ENCODE measurements around the gene ANXA10. TPM values are rescaled to one million over a fixed set of nuclear protein-coding genes. Genes with fewer than 3 reads are reported as not detected.
"Not testable (repeated sequence)": the region's sequence is repeated elsewhere in the genome, so short reads cannot be mapped to it uniquely, and the experiment has no call there.

The ANXA10 gene
- total RNA-seq, 2 donors from 2014 or later = not detected

GRCh38 chr4:168134651-168135050 lies 42.3 kb downstream of the ANXA10 start:
- Histone ChIP-seq H3K9me3 (no peaks in the 10 kb centered on the region), H3K27me3 (replicated peaks; ENCODE audit: insufficient read depth) (no peaks in the 10 kb centered on the region), H3K4me3 (no peak overlapping the region), H3K27ac (no peak overlapping the region), H3K4me1 (replicated peaks) (no peaks in the 10 kb centered on the region), H3K36me3 (no peaks in the 10 kb centered on the region)
- TF ChIP-seq POLR2A (IDR thresholded peaks at IDR 0.05) (no peak), CTCF (IDR thresholded peaks at IDR 0.05) (no peak), POLR2AphosphoS5 (IDR thresholded peaks at IDR 0.05) (no peak)
- intact Hi-C loops (cut with DNase I) = no loop called here
- DNase-seq (ENCODE audit: low spot score) = no peak

DNA sequence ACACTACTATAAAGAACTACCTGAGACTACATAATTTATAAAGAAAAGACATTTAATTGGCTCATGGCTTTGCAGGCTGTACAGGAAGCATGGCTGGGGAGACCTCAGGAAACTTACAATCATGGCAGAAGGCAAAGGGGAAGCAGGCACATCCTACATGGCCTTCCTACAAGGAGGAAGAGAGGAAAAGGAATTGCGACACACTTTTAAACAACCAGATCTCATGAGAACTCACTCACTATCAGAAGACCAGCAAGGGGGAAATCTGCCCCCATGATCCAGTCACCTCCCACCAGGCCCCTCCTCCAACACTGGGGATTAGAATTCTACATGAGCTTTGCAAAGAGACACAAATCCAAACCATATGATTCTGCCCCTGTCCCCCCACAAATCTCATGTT lies 43.5 kb downstream of the ANXA10 start:
- intact Hi-C loops (cut with DNase I); H3K27ac ChIP-seq; H3K4me3 ChIP-seq; H3K36me3 ChIP-seq; H3K27me3 ChIP-seq (replicated peaks; ENCODE audit: insufficient read depth); H3K4me1 ChIP-seq (replicated peaks); DNase-seq (ENCODE audit: low spot score); H3K9me3 ChIP-seq: not testable (repeated sequence)
- whole genome bisulfite sequencing = 95% methylated on average over 1 of the region's 1 CpG

DNA sequence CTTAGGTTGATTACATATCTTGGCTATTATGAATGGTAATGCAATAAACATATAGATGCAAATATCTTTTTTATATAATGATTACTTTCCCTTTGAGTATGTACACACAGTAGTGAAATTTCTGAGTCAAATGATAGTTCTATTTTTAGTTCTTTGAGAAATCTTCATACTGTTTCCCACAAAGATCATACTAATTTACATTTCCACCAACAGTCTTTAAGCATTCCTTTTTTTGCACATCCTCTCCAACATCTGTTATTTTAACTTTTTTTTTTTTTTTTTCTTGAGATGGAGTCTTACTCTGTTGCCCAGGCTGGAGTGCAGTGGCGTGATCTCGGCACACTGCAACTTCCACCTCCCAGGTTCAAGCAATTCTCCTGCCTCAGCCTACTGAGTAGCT lies 45.4 kb downstream of the ANXA10 start:
- H3K27me3 ChIP-seq (replicated peaks; ENCODE audit: insufficient read depth); H3K36me3 ChIP-seq; intact Hi-C loops (cut with DNase I); H3K4me3 ChIP-seq; DNase-seq (ENCODE audit: low spot score); H3K27ac ChIP-seq; H3K4me1 ChIP-seq (replicated peaks); H3K9me3 ChIP-seq: not testable (repeated sequence)
- WGBS = 97% methylated on average over 2 of the region's 2 CpGs

- WGBS = 50% methylated on average over 3 of the region's 3 CpGs
Measured at GRCh38 chr4:168138143-168138542, 45.8 kb downstream of the ANXA10 start.

DNA sequence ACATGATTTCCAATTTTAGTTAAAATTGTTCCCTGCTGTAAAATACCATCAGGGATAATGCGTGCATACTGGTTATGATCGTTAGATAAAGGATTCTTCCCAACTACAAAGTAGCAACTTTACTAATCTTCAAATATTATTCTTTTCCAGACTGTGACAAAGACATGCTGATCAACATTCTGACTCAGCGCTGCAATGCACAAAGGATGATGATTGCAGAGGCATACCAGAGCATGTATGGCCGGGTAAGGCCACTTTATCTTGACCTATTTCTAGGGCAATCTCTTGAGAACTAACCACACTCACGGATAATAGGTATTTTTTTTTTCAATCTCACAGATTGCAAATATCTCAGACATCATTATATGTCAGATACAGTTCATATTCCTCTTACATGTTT lies 47.0 kb downstream of the ANXA10 start:
- DNase-seq (ENCODE audit: low spot score) = no peak
- no peaks in the 10 kb centered on the region for H3K27me3 ChIP-seq (replicated peaks; ENCODE audit: insufficient read depth)
- H3K4me1 ChIP-seq (replicated peaks) = no peaks in the 10 kb centered on the region
- intact Hi-C loops (cut with DNase I) = no loop called here
- no peak for TF ChIP-seq CTCF (IDR thresholded peaks at IDR 0.05)
- H3K9me3 ChIP-seq = no peaks in the 10 kb centered on the region
- whole genome bisulfite sequencing = 91% methylated on average over 5 of the region's 5 CpGs
- no peaks in the 10 kb centered on the region for H3K36me3 ChIP-seq
- H3K27ac ChIP-seq = no peak overlapping the region
- no peak overlapping the region for H3K4me3 ChIP-seq

More at GRCh38 chr4:168138143-168138542, 45.8 kb downstream of the ANXA10 start:
- H3K27me3 ChIP-seq (replicated peaks; ENCODE audit: insufficient read depth) = no peaks in the 10 kb centered on the region
- H3K27ac ChIP-seq = no peak overlapping the region
- H3K4me1 ChIP-seq (replicated peaks) = no peaks in the 10 kb centered on the region
- no peaks in the 10 kb centered on the region for H3K9me3 ChIP-seq
- intact Hi-C loops (cut with DNase I) = no loop called here
- H3K36me3 ChIP-seq = no peaks in the 10 kb centered on the region
- no peak overlapping the region for H3K4me3 ChIP-seq
- TF ChIP-seq POLR2A (IDR thresholded peaks at IDR 0.05) = no peak
- TF ChIP-seq CTCF (IDR thresholded peaks at IDR 0.05) = no peak
- no peak for TF ChIP-seq POLR2AphosphoS5 (IDR thresholded peaks at IDR 0.05)
- no peak for DNase-seq (ENCODE audit: low spot score)

GRCh38 chr4:168141733-168142132 lies 49.4 kb downstream of the ANXA10 start:
- H3K36me3 ChIP-seq = no peaks in the 10 kb centered on the region

More at GRCh38 chr4:168141733-168142132, 49.4 kb downstream of the ANXA10 start:
- WGBS = 93% methylated on average over 7 of the region's 7 CpGs
- Histone ChIP-seq H3K4me3 (no peak overlapping the region), H3K4me1 (replicated peaks) (no peaks in the 10 kb centered on the region), H3K27ac (no peak overlapping the region), H3K27me3 (replicated peaks; ENCODE audit: insufficient read depth) (no peaks in the 10 kb centered on the region), H3K9me3 (no peaks in the 10 kb centered on the region)
- intact Hi-C loops (cut with DNase I) = no loop called here
- no peak for TF ChIP-seq POLR2AphosphoS5 (IDR thresholded peaks at IDR 0.05)
- no peak for TF ChIP-seq POLR2A (IDR thresholded peaks at IDR 0.05)
- no peak for DNase-seq (ENCODE audit: low spot score)
